ENCODE measurements around the gene COX5B. TPM values are rescaled to one million over a fixed set of nuclear protein-coding genes. Genes with fewer than 3 reads are reported as not detected.

The COX5B gene
- polyA plus RNA-seq, 1 experiment, result 302 TPM

GRCh38 chr2:97695744-97696143 is 49.9 kb downstream of the COX5B start:
- CTCF ChIA-PET, result interaction anchor here (0.7 to 5.9 kb wide), 5 partner anchors 11 to 574 kb away, joined by 3 to 215 read pairs (median 6); partner anchors contain the start of genes ACTR1B and ANKRD36B
- TF ChIP-seq, protein P1, sequence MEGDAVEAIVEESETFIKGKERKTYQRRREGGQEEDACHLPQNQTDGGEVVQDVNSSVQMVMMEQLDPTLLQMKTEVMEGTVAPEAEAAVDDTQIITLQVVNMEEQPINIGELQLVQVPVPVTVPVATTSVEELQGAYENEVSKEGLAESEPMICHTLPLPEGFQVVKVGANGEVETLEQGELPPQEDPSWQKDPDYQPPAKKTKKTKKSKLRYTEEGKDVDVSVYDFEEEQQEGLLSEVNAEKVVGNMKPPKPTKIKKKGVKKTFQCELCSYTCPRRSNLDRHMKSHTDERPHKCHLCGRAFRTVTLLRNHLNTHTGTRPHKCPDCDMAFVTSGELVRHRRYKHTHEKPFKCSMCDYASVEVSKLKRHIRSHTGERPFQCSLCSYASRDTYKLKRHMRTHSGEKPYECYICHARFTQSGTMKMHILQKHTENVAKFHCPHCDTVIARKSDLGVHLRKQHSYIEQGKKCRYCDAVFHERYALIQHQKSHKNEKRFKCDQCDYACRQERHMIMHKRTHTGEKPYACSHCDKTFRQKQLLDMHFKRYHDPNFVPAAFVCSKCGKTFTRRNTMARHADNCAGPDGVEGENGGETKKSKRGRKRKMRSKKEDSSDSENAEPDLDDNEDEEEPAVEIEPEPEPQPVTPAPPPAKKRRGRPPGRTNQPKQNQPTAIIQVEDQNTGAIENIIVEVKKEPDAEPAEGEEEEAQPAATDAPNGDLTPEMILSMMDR (IDR thresholded peaks at IDR 0.05; ENCODE audit: low read depth, low read length), result no peak
- POLR2A ChIA-PET, result no interaction called here
- no peaks in the 10 kb centered on the region for H3K27me3 ChIP-seq (ENCODE audit: control insufficient read depth, insufficient read depth, low read length)
- no peaks in the 10 kb centered on the region; the same call in none of the 2 replicates for H3K9me3 ChIP-seq (ENCODE audit: control insufficient read depth, insufficient read depth, low read length)
- no peak overlapping the region for H3K4me3 ChIP-seq (ENCODE audit: low read depth, low read length)
- H3K27ac ChIP-seq (ENCODE audit: low read depth, low read length), result no peak overlapping the region
- DNase-seq (ENCODE audit: low read depth, low spot score), result no peak

DNA sequence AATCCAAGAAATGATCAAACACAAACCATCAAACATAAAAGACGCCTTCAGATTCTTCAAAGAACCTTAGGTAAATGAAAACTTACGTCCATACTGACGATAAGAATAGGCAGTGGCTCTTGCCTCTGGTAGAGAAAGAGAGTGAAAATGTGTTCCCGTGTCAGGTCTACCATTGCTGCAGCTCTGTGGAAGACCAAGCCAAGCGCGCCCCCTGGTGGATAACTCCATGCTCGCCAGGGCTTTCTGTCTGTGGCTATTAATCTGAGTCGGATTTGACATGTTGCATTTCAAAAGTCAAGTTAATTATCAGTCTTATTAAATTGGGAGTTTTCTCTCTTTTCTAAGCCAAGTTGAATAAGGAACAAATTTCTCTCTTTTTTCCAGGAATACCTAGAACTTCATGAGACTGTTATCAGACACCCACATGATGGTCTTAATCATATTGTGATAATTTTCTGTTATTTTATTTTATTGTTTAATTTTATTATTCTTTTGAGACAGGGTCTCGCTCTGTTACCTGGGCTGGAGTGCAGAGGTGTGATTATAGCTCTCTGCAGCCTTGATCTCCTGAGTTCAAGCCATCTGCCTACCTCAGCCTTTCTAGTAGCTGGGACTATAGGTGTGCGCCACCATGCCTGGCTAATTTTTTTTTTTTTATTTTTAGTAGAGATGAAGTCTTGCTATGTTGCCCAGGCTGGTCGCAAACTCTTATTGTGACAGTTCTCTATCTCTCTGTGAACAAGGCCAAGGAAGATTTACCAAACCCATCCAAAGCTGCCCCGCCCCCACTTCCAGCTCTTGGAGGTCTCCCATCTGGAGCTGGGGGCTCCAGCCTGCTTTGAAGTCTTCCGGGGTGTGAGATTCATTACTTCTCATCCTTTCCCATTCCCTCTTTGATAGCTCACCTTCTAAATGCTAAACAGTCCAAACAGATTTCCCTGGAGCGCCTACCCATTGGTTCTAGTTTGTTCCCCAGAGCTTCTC is 51.7 kb downstream of the COX5B start:
- H3K27ac ChIP-seq (ENCODE audit: low read depth, low read length), result no peak overlapping the region
- no peak overlapping the region for H3K4me3 ChIP-seq (ENCODE audit: low read depth, low read length)
- H3K27me3 ChIP-seq (ENCODE audit: control insufficient read depth, insufficient read depth, low read length), result no peaks in the 10 kb centered on the region
- TF ChIP-seq, protein P1 (IDR thresholded peaks at IDR 0.05; ENCODE audit: low read depth, low read length), result peak; percentile 95
- peak; percentile 50 for DNase-seq (ENCODE audit: low read depth, low spot score)
- H3K9me3 ChIP-seq (ENCODE audit: control insufficient read depth, insufficient read depth, low read length), result no peaks in the 10 kb centered on the region; the same call in 1 of the 2 replicates
- ChIA-PET CTCF (interaction anchor here (0.5 to 5.9 kb wide), 24 partner anchors 11 to 1930 kb away, joined by 3 to 215 read pairs (median 5); partner anchors contain the start of genes ACTR1B and ANKRD36B), POLR2A (interaction anchor here (0.7 to 1.1 kb wide), 5 partner anchors 21 to 52 kb away, joined by 3 to 4 read pairs (median 3); partner anchors contain the start of genes ACTR1B and COX5B)

Small RNAs within 50 kb of the gene (small RNA-seq; reads per million reads assigned to genes)
- not detected for gene RNU4-8P (ENCODE audit: insufficient read length, low read depth)

Other genes starting within 250 kb of the COX5B start
- 5.4 and 6.7 TPM in 2 replicates for gene ANKRD36B, start 56.2 kb upstream of the COX5B start, polyA plus RNA-seq (2011; rRNA removed)
- 26.4 and 37.6 TPM in 2 replicates for gene ACTR1B, start 18.0 kb downstream of the COX5B start, polyA plus RNA-seq (2011; rRNA removed)
- gene C2orf92, start 23.7 kb downstream of the COX5B start, polyA plus RNA-seq (2011; rRNA removed), result 1.3 and 1.5 TPM in 2 replicates
- gene ZAP70, start 67.5 kb downstream of the COX5B start, polyA plus RNA-seq (2011; rRNA removed), result 0.06 TPM in 1 of 2 replicates, not detected in the other

Measured in AG04450 (cell line).